NCI-H2196 (cell line): ENCODE results near the gene PBX4.
A peak's percentile ranks its signal among the peaks of the same experiment; 100 is the strongest.
"Not testable (repeated sequence)": the region's sequence is repeated elsewhere in the genome, so short reads cannot be mapped to it uniquely, and the experiment has no call there.

ENCODE experiments used
- DNase-seq: peaks from one replicate; lab custom pipeline; 2025; ENCODE audit not compliant: unreplicated experiment; lab: John Stamatoyannopoulos, UW

PBX4 gene

DNA sequence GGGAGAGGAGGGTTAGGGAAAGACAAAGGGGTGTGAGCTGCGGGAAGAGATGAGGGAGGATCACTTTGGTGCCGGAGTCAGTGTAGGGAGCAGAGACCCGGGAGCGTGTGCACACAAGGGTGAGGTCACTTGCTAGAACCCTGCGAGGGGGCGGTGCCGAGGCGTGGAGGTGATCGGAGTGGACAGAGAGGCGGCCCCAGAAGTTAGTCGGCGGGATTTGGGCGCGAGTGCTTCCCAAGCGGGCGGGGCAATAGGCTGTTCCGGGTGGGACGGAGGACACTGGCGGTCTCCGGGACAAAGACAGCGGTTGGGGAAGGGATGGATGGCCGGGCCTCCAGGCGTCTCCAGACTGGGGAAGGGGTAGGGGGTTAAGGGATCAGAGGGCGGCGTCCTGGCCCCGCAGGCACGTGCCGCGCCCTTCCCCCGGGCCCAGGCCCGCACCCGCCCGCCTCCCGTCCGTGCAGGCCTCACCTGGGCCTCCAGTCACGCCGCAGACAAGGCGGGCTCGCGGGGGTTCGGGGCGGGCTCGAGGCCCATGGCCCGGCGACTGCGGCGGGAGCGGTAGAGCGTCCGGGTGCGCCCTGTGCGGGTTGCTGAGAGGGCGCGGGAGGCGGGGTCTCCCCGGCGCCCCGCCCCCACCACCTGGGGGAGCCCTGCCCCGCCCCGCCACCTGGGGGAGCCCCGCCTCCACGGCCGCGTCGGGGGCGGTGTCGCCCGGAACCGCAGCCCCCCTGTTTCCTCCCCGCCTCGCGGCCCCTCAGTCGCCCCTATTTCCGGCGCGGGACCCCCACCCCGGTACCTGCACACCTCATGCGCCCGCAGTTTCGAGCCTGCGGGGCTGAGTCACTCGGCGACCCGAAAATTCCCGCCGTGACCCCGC is 9.4 kb upstream of the PBX4 start, which contains the start of gene LPAR2:
Gene LPAR2 (minus strand): TSS at position 600 of the 880 bp plus-strand sequence. CDS start 945 bp downstream, outside the sequence.
- peak; percentile 76 for DNase-seq

DNA sequence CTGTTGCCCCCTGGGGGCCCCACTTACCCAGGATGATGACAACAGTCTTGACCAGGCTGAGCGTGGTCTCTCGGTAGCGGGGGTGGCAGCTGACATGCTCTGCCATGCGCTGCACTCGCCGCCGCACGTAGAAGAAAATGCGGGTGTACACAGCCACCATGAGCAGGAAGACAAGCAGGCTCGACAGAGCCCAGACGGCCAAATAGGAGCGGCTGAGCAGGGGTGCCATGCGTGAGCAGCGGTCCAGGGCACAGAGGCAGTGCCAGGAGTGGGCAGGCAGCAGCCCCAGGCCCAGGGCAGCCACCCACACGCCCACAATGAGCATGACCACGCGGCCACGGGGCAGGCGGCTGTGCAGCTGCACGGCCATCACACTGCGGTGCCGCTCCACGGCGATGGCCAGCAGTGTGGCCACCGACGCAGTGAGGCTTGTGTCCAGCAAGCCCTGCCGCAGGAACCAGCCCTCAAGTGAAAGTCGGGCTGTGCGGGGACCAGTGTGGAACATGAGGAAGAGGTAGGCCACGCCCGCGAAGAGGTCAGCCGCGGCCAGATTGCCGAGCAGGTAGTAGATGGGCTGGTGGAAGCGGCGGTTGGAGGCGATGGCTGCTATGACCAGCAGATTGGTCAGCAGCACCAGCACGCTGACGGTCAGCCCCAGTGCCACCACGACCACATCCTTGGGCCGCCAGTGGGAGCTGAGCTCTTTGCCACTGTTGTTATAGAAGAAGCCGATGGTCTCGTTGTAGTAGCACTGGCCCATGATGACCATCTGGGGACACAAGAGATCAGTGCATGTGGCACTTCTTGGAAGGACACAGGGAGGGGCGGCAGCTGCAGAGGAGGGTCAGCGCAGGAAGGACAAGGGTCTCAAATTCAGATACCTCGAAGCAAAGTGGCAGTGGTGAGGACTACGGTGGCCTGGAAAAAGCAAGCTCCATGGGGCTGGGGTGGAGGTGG is 8.3 kb upstream of the PBX4 start:
- no peak for DNase-seq

DNA sequence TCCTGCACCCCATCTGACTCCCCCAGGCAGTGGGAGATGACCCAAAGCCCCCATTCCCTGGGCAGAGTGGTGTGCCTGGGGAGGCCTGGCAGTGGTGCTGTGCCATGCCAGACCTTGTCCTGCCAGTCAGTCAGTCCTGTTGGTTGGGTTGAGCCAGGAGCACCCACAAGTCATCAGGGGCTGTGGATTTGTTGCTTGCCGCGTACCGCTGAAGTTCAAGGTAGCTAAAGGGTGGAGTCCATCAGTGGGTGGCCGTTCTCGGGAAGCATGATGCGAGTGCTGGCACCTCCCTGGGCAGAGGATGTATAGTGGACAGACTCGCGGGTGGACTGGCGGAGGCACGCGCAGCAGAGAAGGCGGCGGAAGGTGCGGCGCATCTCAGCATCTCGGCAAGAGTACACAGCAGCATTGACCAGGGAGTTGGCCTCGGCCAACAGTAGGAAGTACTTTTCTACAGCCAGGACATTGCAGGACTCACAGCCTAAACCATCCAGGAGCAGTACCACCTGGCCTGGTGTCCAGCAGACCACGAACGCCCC is 5.6 kb upstream of the PBX4 start:
- DNase-seq = no peak

DNA sequence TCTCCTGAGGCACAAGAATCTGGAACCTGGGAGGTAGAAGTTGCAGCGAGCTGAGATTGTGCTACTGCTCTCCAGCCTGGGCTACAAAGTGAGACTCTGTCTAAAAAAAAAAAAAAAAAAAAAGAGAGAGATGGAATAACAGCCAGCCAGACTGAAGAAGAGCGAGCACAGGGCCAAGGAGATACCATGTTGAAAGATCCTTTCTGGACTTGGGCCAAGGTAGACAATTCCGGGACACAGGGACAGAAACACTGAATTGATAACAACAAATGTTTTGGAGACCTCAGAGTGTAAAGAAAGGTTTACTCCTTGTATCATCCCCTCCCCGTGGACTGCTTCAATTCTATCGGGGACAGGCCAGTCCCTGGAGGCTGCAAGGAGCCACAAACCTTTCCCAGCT is 4.9 kb upstream of the PBX4 start:
- DNase-seq = no peak

DNA sequence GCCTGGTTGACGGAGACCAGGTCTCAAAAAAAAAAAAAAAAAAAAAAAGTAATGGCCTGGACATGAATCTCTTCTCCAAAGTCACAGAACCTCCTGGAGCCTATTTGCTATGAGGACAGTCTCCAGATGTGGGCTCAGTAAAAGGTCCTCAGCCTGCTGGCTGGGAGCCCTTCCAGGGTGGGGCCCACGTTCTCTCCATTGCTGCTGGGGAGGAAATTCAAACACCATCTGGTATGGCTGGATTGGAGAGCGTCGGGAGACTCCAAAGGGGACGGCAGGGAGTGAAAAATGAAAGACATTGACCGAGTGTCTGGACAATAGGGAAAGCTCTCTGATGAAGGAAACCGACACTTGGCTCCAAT is 1.3 kb upstream of the PBX4 start:
- no peak for DNase-seq

DNA sequence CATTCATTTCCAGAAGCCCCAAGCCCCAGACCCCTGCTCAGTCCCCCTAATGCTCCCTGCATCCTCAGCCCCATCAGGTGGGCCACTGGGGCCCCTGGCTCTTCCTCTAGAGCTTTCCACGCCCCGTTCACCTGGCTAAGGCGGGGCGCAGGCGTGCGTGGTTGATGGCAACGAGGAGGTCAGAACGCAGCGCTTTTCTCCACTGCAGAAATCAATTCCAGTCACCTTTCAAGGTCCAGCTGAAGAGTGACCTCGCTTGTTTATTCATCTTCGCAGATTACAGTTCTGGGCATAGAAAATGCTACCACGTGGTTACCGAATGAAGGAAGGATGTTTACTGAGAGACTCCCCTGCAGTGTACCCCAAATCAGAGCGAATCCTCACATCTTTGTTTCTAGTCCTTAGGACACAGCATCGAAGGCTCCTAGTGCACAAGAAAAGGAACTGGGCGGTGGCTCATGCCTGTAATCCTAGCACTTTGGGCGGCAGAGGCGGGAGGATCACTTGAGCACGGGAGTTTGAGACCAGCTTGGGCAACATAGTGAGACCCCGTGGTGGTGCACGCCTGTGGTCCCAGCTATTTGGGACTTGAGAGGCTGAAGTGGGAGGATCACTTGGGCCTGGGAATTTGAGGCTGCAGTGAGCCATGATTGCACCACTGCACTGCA is 828 bp upstream of the PBX4 start:
- DNase-seq = peak; percentile 54

DNA sequence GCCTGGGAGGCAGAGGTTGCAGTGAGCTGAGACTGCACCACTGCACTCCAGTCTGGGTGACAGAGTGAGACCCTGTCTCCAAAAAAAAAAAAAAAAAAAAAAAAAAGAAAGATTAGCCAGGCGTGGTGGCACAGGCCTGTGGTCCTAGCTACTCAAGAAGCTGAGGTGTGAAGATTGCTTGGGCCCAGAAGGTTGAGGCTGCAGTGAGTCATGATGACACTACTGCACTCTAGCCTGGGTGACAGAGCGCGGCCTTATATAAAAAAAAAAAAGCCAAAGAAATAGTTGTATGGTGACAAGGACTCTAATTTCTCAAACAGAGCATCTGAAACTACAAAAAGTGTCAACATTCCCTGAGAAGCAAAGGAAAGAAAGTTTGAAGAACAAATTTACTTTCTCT is 3.4 kb downstream of the PBX4 start:
- DNase-seq = no peak

DNA sequence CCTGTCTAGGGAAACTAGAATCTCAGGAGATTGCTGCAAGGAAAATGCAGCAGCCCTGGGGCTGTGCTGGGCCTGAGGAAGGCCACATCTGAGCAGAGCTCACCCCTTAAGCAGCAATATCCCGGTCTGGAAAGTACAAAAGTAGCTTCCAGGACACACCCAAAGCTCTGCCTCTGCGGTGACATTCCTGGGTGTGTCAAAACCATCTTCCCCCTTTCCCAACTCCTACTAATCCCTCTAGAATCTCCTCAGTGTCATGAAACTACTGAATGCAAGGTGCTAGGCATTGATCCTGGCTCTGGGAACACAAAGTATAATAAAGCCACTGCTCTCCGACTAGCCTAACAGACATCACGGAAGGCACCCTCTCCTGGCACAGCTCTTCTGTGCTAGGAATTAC is 5.0 kb downstream of the PBX4 start:
- DNase-seq = no peak

DNA sequence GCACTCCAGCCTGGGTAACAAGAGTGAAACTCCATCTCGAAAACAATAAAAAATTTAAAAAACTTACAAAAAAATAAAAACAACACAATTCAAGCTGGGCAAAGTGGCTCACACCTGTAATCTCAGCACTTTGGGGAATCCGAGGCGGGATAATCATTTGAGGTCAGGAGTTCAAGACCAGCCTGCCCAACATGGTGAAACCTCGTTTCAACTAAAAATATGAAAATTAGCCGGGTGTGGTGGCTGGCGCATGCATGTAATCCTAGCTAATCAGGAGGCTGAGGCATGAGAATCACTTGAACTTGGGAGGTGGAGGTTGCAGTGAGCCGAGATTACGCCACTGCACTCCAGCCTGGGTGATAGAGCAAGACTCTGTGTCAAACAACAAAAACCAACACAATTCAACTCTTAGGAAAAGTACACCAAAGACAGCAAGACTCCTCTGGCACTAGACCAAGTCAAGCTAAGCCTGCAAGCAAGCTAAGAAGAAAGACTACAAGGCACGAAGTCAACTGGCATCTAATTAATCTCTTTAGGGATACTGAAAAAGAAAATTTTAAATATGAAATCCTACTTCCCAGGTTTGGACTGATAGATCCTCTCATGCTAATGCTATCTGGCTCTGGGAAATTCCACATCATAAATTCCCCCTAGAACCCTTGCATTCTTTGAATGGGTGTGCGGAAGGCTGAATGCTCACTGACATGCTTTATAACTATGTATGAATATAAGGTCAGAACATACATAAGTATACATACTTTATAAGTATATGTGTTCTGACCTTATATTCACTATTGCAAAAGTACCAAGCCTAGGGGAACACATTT is 7.9 kb downstream of the PBX4 start:
- DNase-seq = no peak

DNA sequence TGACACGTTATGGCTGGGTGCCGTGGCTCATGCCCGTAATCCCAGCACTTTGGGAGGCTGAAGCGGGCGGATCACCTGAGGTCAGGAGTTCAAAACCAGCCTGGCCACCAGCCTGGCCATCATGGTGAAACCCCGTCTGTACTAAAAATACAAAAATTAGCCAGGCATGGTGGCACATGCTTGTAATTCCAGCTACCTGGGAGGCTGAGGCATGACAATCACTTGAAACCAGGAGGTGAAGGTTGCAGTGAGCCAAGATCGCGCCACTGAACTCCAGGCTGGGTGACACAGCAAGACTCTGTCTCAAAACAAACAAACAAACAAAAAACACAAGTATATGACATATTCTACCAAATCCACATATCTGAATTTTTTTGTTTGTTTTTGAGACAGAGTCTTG is 11.8 kb downstream of the PBX4 start:
- not testable (repeated sequence) for DNase-seq

DNA sequence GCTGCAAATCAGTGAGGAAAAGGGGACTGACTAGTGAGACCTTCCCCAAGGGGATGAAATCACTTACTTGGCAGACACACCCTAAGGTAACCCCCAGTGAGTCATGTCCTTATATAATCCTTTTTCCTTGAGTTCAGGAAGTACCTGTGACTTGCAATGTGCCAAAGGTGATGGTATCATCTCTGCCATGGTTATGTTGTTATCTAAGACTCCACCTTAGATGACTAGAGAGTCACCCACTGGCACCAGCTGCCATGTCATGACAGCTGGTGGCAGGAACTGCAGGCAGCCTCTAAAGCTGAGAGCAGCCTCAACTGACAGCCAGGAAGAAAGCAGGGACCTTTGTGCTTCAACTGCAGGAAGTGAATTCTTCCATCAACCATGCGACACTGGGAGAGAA is 12.5 kb downstream of the PBX4 start:
- no peak for DNase-seq

DNA sequence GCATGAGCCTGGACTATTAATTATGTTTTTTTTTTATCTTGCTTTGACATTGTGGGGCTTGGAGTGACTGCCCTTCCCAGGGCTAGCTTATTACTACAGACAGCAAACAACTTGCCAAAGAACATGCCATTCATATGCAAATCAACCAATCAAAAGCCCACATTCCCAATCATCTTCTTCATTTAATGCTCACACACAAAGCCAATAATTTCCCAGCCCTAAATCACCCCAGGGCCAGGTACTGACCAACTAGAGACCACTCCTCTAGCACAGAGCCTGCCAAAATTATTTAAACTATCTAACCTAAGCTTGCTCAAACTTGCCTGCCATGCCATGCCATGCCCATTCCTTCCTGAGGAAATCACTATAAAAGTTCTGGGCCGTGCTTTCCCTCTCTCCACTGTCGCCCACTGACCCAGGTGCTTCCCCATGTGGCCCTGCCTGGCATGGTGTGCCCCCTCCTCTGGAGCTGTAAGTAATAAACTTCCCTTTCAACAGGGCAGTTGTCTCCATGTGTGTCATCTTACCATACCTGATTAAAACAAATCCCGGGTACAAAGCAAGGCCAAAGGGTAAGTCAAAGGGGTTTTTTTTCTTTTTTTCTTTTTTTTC is 15.7 kb downstream of the PBX4 start:
- DNase-seq = no peak

DNA sequence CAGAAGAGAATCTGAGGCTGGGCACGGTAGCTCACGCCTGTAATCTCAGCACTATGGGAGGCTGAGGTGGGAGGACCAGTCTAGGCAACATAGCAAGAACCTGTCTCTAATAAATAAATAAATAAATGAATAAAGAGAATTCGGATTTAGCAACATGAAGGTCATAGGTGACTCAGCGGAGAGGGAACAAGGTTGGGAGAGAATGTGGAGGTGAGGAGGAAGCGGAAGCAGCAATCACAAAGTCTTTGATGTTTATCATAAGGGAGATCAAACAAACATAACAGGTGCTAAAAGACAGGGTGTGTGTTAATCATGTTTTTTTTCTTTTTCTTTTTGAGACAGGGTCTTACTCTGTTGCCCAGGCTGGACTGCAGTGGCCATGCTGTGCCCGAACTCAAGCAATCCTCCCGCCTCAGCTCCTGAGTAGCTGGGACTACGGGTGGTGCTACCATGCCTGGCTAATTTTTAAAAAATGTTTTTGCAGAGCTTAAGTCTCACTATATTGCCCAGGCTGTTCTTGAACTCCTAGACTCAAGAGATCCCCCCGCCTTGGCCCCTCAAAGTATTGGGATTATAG is 16.3 kb downstream of the PBX4 start:
- DNase-seq = no peak

DNA sequence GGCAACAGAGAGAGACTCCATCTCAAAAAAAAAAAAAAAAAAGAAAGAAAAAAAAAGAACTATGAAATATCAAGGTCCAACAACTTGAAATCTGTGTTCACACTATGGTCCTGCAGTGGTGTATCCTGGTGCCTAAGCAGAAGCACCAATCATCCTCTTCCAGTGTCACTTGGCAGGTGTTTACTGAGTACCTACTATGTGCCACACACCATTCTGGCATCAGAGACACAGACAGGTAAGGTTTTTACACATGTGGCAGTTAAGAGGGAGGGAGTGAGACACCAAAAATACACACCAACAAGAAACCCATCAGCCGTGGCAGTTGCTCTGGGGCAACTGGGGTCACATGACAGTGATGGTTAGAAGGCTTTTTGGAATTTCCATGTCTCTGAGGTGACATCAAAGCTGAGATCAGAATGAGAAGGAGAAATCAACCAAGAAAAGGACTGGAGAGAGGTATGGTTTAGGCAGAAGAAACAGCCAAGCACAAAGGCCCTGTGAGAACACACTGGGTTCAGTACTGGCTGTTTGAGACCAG is 17.6 kb downstream of the PBX4 start:
- no peak for DNase-seq

DNA sequence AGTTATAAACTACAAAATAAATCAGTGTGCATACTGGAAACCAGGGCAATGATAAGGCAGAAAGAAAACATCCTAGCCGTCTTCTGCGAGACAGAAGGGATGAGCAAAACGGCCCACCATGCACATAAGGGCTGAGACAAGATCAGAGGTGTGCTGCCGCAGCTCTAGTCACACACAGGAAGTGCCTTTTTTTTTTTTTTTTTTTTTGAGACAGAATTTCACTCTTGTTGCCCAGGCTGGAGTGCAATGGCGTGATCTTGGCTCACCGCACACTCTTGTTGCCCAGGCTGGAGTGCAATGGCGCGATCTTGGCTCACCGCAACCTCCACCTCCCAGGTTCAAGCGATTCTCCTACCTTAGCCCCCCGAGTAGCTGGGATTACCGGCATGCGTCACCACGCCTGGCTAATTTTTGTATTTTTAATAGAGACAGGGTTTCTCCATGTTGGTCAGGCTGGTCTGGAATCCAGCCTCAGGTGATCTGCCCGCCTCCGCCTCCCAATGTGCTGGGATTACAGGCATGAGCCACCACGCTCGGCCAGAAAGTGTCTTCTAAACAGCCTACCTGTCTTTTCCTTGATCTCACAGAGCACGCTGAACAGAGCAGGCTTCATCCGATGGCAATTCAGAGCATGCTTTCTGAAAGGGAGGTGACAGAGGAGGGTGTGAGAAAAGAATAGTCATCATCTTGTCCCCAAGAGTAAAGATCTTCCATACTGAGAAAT is 19.6 kb downstream of the PBX4 start:
- DNase-seq = not testable (repeated sequence)

DNA sequence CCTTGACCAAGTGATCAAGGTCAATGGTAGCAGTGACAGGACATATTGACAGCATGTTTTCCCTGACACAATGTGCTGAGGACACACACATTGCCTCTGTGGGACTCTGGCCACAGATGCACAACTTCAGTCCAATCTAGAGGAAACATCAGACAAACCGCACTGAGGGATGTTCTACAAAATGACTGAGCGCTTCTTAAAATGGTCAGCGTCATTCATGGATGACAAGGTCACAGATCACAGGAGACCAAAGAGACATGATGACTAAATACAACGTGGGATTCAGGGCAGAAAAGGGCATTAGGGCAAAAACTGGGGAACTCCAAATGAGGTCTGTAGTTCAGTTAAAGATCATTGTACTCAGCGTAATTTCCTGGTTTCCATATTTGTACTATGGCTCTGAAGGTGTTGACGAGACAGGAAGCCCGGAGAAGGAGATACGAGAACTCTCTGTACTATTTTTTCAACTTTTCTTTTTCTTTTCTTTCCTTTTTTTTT is 20.6 kb downstream of the PBX4 start:
- no peak for DNase-seq

DNA sequence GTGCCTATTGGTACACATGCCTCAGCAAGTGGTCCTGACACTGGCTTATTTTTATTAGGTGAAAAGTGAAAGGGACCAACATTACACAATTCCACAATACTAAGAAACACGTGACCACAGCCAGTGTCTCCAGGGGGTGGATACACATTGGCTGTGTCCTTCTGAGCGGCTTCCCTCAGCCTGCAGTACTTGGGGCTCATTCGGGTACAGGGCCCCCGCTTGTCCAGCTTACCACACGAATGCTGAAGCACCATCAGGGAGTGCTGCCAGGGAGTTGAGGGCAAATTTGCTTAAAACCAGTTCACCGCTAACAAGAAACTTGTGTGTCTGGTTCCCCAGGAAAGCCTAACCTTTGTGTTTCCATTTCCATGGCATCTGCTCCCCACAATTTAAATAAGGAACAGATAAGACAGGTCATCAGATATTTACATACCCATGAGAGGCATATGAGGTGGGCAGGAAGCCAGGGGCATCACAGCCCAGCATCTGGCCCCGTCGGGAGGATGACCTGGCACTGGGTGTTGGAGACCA is 23.3 kb downstream of the PBX4 start:
- DNase-seq = no peak

DNA sequence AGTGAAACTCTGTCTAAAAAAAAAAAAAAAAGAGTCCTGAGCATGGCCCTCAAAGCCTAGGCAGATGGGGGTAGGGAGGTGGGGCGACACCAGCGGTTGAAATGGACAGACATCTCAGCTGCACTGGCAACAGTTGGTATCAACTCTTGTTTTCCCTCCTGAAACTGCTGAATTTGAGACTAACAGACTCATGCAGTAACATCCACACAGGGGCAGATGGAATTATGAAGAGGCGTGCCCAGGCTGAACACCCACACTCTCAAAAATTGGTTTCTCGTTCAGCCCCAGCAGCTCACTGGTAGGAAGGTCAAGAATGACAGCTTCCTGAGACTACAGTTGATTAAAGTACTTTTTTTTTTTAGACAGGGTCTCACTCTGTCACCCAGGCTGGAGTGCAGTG is 24.1 kb downstream of the PBX4 start:
- DNase-seq = no peak
